Measurements from ENCODE around the gene LYPLA2.

DNA sequence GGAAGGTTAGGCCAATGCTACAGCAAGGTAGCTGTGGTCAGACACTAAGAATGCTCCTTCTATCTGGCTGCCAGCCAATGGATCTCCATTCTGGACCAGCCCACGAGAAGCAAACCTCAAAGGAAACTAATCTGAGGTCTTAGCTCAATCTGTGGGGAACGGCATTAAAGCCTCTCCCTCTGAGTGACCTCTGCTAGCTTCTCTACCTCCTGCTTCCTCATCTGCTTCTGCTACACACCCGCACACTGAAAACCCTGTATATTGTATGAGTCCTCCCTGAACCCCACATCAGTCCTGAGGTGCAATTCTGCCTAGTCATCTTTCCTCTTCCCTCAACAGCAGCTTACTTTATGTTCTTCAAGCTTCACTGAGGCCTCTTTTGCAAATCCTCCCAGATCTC lies 16.5 kb downstream of the LYPLA2 start:
- TF ChIP-seq CTCF (IDR thresholded peaks at IDR 0.05) (no peak), POLR2A (IDR thresholded peaks at IDR 0.05) (no peak)
